ENCODE results near the gene SPSB1.

SPSB1 gene

DNA sequence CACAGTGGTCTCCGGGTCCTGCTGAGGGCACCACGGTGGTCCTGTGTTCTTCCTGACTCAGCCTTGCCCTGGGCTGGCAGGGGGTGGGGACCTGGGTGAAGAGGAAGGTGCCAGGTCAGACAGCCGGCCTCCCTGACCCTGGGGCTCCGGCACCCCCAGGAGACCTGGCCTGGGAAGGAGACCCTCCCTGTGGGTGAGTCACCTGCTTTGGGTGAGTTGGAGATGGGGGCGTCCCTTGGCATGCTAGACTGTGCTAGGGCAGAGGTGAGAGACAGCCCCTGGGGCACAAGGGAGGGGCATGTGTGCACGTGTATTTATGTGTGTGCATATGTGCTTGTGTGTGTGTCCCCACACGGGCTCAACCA, 23.4 kb downstream of the SPSB1 start:
- Histone ChIP-seq H3K14ac (ENCODE audit: low read length) (no peak overlapping the region), H3K79me1 (ENCODE audit: low read length) (peaks cover 1% of the 10 kb centered on the region), H2AFZ (ENCODE audit: insufficient read depth, low read length, poor library complexity) (no peak overlapping the region), H2BK12ac (ENCODE audit: low read length) (no peak overlapping the region), H3K9me3 (ENCODE audit: insufficient read depth, low read depth, low read length) (peaks cover 2% of the 10 kb centered on the region), H4K12ac (ENCODE audit: low read depth, low read length) (no peak overlapping the region), H3K27me3 (ENCODE audit: insufficient read depth, low read length) (no peaks in the 10 kb centered on the region), H3K4me1 (ENCODE audit: control insufficient read depth in 1 of 2, insufficient read depth in 2 of 2, low read length in 2 of 2) (peaks cover 30 to 59% of the 10 kb centered on the region in 2 experiments), H3K36me3 (ENCODE audit: control insufficient read depth in 1 of 2, insufficient read depth in 2 of 2, low read length in 2 of 2) (peaks cover 53 to 56% of the 10 kb centered on the region in 2 experiments), H2BK120ac (ENCODE audit: insufficient read depth, low read length, poor library complexity) (no peak overlapping the region), H3K79me2 (ENCODE audit: control insufficient read depth, insufficient read depth, low read length, poor library complexity) (peaks cover 67% of the 10 kb centered on the region), H3K23ac (ENCODE audit: low read length) (no peak overlapping the region), H4K91ac (ENCODE audit: low read depth, low read length) (no peak overlapping the region), H3K18ac (ENCODE audit: low read length) (peak overlapping the region; percentile 26), H3K4me2 (ENCODE audit: low read length) (no peak overlapping the region), H2AK5ac (ENCODE audit: low read length) (no peak overlapping the region), H3K27ac (ENCODE audit: low read depth, low read length) (no peak overlapping the region), H3K4ac (ENCODE audit: low read depth, low read length) (peak overlapping the region; percentile 78), H4K8ac (ENCODE audit: low read depth, low read length) (no peak overlapping the region), H3K9ac (ENCODE audit: low read length) (no peak overlapping the region), H3K4me3 (ENCODE audit: low read depth, low read length) (no peak overlapping the region), H2BK5ac (ENCODE audit: low read depth, low read length, poor library complexity) (no peak overlapping the region)
- WGBS (ENCODE audit: extremely low coverage, insufficient coverage, insufficient read length) = no CpG with 5 or more reads among the region's 7 CpGs
- no peak for DNase-seq

DNA sequence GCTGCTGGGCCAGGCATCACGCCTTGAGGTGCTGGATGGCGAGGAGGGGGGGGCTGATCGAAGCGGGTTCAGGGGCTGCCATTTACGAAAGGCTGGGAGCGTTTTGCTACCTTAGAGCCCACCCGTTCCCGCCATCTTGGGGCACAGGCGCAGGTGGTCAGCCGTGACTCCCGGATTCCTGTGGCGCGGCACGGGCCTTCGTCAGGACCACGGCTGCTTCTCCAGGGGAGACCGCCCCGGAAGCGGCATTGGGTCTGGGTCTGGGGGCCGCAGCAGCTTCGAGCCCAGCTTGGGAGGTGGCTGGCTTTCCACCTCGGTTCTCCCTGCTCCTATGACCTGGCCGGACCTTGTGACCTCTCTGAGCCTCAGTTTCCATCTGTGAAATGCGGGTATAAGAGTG, 23.8 kb downstream of the SPSB1 start:
- Histone ChIP-seq H2BK12ac (ENCODE audit: low read length) (no peak overlapping the region), H3K4ac (ENCODE audit: low read depth, low read length) (peak overlapping the region; percentile 78), H3K4me1 (ENCODE audit: control insufficient read depth in 1 of 2, insufficient read depth in 2 of 2, low read length in 2 of 2) (peaks cover 33 to 60% of the 10 kb centered on the region in 2 experiments), H2BK5ac (ENCODE audit: low read depth, low read length, poor library complexity) (no peak overlapping the region), H3K36me3 (ENCODE audit: control insufficient read depth in 1 of 2, insufficient read depth in 2 of 2, low read length in 2 of 2) (peaks cover 53 to 57% of the 10 kb centered on the region in 2 experiments), H3K4me3 (ENCODE audit: low read depth, low read length) (no peak overlapping the region), H2AK5ac (ENCODE audit: low read length) (no peak overlapping the region), H3K79me2 (ENCODE audit: control insufficient read depth, insufficient read depth, low read length, poor library complexity) (peaks cover 66% of the 10 kb centered on the region), H2BK120ac (ENCODE audit: insufficient read depth, low read length, poor library complexity) (no peak overlapping the region), H4K91ac (ENCODE audit: low read depth, low read length) (no peak overlapping the region), H3K18ac (ENCODE audit: low read length) (no peak overlapping the region), H3K14ac (ENCODE audit: low read length) (no peak overlapping the region), H3K27me3 (ENCODE audit: insufficient read depth, low read length) (no peaks in the 10 kb centered on the region), H3K27ac (ENCODE audit: low read depth, low read length) (no peak overlapping the region), H3K9ac (ENCODE audit: low read length) (no peak overlapping the region), H4K12ac (ENCODE audit: low read depth, low read length) (no peak overlapping the region), H3K9me3 (ENCODE audit: insufficient read depth, low read depth, low read length) (peaks cover 2% of the 10 kb centered on the region), H3K23ac (ENCODE audit: low read length) (no peak overlapping the region), H3K79me1 (ENCODE audit: low read length) (peaks cover 1% of the 10 kb centered on the region), H3K4me2 (ENCODE audit: low read length) (no peak overlapping the region), H2AFZ (ENCODE audit: insufficient read depth, low read length, poor library complexity) (no peak overlapping the region), H4K8ac (ENCODE audit: low read depth, low read length) (no peak overlapping the region)
- no peak for DNase-seq
- WGBS (ENCODE audit: extremely low coverage, insufficient coverage, insufficient read length) = no CpG with 5 or more reads among the region's 24 CpGs

DNA sequence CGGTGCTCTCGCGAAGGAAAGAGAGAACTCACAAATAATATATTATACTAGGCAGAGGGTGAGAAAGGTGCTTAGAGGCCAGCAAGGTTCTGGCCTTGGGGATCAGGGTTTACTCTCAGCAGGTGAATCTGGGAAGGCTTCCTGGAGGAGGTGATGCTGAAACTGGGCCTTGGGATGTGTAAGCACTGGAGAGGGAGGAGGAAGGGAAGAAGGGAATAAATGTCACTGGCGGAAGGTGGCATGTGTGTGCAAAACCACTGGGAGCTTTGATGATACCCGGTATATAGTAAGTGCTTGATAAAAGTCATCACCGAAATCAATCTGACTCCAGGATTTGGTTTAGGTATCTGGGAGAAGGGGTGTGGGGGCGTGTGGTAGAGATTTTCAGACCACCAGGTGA, 24.4 kb downstream of the SPSB1 start:
- Histone ChIP-seq H3K9me3 (ENCODE audit: insufficient read depth, low read depth, low read length) (peaks cover 2% of the 10 kb centered on the region), H3K4me2 (ENCODE audit: low read length) (no peak overlapping the region), H3K27me3 (ENCODE audit: insufficient read depth, low read length) (no peaks in the 10 kb centered on the region), H3K4me3 (ENCODE audit: low read depth, low read length) (no peak overlapping the region), H4K91ac (ENCODE audit: low read depth, low read length) (no peak overlapping the region), H3K36me3 (ENCODE audit: control insufficient read depth in 1 of 2, insufficient read depth in 2 of 2, low read length in 2 of 2) (peaks cover 58 to 63% of the 10 kb centered on the region in 2 experiments), H3K14ac (ENCODE audit: low read length) (no peak overlapping the region), H3K27ac (ENCODE audit: low read depth, low read length) (no peak overlapping the region), H3K9ac (ENCODE audit: low read length) (no peak overlapping the region), H3K18ac (ENCODE audit: low read length) (no peak overlapping the region), H2BK12ac (ENCODE audit: low read length) (no peak overlapping the region), H3K4me1 (ENCODE audit: control insufficient read depth in 1 of 2, insufficient read depth in 2 of 2, low read length in 2 of 2) (peaks cover 31 to 60% of the 10 kb centered on the region in 2 experiments), H2AK5ac (ENCODE audit: low read length) (no peak overlapping the region), H3K23ac (ENCODE audit: low read length) (no peak overlapping the region), H2BK5ac (ENCODE audit: low read depth, low read length, poor library complexity) (no peak overlapping the region), H3K79me1 (ENCODE audit: low read length) (peaks cover 1% of the 10 kb centered on the region), H3K79me2 (ENCODE audit: control insufficient read depth, insufficient read depth, low read length, poor library complexity) (peaks cover 67% of the 10 kb centered on the region), H4K12ac (ENCODE audit: low read depth, low read length) (no peak overlapping the region), H2AFZ (ENCODE audit: insufficient read depth, low read length, poor library complexity) (no peak overlapping the region), H2BK120ac (ENCODE audit: insufficient read depth, low read length, poor library complexity) (no peak overlapping the region), H4K8ac (ENCODE audit: low read depth, low read length) (no peak overlapping the region), H3K4ac (ENCODE audit: low read depth, low read length) (peak overlapping the region; percentile 78)
- WGBS (ENCODE audit: extremely low coverage, insufficient coverage, insufficient read length) = no CpG with 5 or more reads among the region's 7 CpGs
- DNase-seq = no peak

DNA sequence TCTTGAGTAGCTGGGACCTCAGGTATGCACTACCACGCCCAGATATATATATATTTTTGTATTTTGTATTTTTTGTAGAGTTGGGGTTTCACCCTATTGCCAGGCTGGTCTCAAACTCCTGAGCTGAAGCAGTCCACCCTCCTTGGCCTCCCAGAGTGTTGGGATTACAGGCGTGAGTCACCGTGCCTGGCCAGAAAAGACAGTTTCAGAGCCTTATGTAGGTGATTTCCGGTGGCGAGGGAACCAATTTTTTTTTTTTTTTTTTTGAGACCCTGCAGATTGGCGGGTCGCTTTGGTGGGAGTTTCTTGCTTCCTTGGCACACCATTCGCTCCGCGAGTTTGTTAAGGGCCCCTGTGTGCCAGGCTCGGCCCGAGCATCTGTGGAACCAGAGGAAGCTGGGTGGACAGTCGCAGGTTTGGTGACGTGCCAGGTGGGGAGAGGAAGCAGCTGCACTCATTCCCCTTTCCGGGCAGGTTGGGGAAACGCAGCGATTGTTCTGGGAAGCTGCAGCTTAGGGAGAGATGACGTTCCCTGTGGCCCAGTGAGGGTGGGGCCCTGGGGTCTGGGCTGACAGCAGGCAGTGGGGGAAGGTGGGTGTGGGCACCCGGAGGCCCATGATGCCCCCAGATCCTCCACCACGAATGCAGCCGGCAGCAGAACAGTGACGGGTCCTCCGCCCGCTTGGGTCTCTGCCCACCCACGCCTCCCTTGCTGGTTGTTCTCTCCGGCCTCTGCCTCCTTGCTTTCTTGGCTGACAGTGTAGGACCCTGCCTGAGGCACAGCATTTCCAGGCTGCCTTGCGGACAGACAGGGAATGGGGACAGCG, 25.1 kb downstream of the SPSB1 start:
- no peak for DNase-seq
- Histone ChIP-seq H4K12ac (ENCODE audit: low read depth, low read length) (no peak overlapping the region), H3K4ac (ENCODE audit: low read depth, low read length) (peak overlapping the region; percentile 75), H3K79me1 (ENCODE audit: low read length) (peaks cover 1% of the 10 kb centered on the region), H4K8ac (ENCODE audit: low read depth, low read length) (no peak overlapping the region), H3K23ac (ENCODE audit: low read length) (no peak overlapping the region), H2BK120ac (ENCODE audit: insufficient read depth, low read length, poor library complexity) (no peak overlapping the region), H3K18ac (ENCODE audit: low read length) (peak overlapping the region; percentile 9), H2AFZ (ENCODE audit: insufficient read depth, low read length, poor library complexity) (no peak overlapping the region), H3K4me3 (ENCODE audit: low read depth, low read length) (no peak overlapping the region), H3K14ac (ENCODE audit: low read length) (no peak overlapping the region), H3K4me1 (ENCODE audit: control insufficient read depth in 1 of 2, insufficient read depth in 2 of 2, low read length in 2 of 2) (peaks cover 35 to 63% of the 10 kb centered on the region in 2 experiments), H3K27me3 (ENCODE audit: insufficient read depth, low read length) (no peaks in the 10 kb centered on the region), H3K4me2 (ENCODE audit: low read length) (no peak overlapping the region), H3K36me3 (ENCODE audit: control insufficient read depth in 1 of 2, insufficient read depth in 2 of 2, low read length in 2 of 2) (peaks cover 56 to 67% of the 10 kb centered on the region in 2 experiments), H2AK5ac (ENCODE audit: low read length) (no peak overlapping the region), H3K9me3 (ENCODE audit: insufficient read depth, low read depth, low read length) (peaks cover 2% of the 10 kb centered on the region), H2BK12ac (ENCODE audit: low read length) (no peak overlapping the region), H3K79me2 (ENCODE audit: control insufficient read depth, insufficient read depth, low read length, poor library complexity) (peaks cover 69% of the 10 kb centered on the region), H3K27ac (ENCODE audit: low read depth, low read length) (no peak overlapping the region), H2BK5ac (ENCODE audit: low read depth, low read length, poor library complexity) (no peak overlapping the region), H4K91ac (ENCODE audit: low read depth, low read length) (no peak overlapping the region), H3K9ac (ENCODE audit: low read length) (no peak overlapping the region)
- WGBS (ENCODE audit: extremely low coverage, insufficient coverage, insufficient read length) = no CpG with 5 or more reads among the region's 28 CpGs
